Astrocyte of the cerebellum (primary cell): ENCODE data around the gene OR6K6.

Experiments used
- DNase-seq: peaks from one replicate; pipeline ENCODE4 v3.0.0-alpha.2; 2011; ENCODE audit warnings: low read depth
- H3K4me3 ChIP-seq: 2 replicates; pipeline ENCODE4 v1.5.1; 2011; ENCODE audit warnings: mild to moderate bottlenecking, low read depth, low read length, moderate library complexity
- CTCF ChIP-seq: IDR thresholded peaks from 2 replicates; pipeline ENCODE4 v1.5.1; 2012; ENCODE audit warnings: low read length, low read depth, moderate library complexity, mild to moderate bottlenecking; ENCODE audit errors: missing control alignments
- in situ Hi-C: cut with HindIII; loops from 2 replicates; pipeline ENCODE4 v1.10.0; 2017; ENCODE audit warnings: low sequenced_read_pairs

Gene OR6K6

DNA sequence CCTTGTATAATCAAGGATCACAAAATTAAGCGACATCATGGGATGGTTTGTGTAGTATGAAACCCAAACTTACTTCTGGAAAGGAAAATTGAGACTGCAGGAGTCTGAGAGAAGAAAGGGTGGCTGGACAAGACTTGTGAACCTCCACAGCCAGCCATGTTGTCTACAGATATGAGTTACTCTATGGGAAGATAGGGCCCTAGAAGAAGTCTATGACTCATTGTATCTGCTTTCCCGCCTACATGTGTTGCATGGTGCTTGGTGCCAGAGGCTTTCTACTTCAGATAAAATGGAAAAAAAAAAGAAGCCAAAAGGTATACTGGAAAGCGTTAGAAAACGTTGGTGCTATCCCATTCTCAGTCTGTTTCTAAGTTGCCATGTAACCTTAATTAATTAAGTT lies 45.2 kb downstream of the OR6K6 start:
- no peak overlapping the region for H3K4me3 ChIP-seq
- in situ Hi-C loops = no loop called here
- no peak for DNase-seq
- TF ChIP-seq CTCF = no peak

DNA sequence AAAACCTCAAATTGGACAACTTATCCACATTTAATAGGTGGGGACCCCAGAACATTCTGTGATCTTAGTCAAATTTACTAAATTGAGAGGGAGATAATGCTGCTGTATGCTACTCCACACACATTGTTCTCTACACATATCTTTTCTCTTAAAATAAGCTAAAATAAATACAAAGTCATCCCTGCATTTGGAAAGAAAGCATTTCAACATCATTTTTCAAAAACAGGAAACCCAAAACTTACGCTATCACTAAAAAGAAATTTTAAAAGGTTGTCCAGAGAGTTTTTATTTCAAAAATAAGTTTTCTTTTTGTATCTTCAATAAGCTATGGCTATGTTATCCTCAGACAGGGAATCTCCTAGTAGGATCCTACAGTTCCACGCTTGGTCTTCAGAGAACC lies 46.0 kb downstream of the OR6K6 start:
- DNase-seq = no peak
- H3K4me3 ChIP-seq = no peak overlapping the region
- no peak for TF ChIP-seq CTCF
- in situ Hi-C loops = no loop called here

DNA sequence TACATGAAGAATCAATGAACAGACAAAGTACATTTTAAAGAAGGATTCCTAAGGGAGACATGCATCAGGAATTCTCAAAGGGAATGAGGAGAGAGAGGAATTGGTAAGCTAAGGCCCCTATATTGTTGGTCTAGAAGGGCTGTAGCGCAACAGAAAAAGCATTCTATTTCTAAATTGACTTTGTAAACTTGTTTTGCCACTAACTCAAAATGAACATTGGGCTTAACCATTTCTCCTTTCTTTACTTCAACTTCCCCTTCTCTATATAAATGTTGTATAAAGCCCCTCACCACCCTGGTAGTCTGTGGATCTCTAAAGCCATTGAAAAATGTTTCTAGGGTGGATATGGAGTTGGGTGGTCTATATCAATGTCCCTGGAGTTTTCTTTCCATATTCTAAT lies 46.9 kb downstream of the OR6K6 start:
- H3K4me3 ChIP-seq = no peak overlapping the region
- TF ChIP-seq CTCF = no peak
- in situ Hi-C loops = no loop called here
- no peak for DNase-seq

- H3K4me3 ChIP-seq = no peak overlapping the region
- no peak for DNase-seq
- no peak for TF ChIP-seq CTCF
- in situ Hi-C loops = no loop called here
Measured at GRCh38 chr1:158803678-158804077, 49.2 kb downstream of the OR6K6 start.
